ENCODE data around the gene ZNF678. TPM values are rescaled to one million over a fixed set of nuclear protein-coding genes. Genes with fewer than 3 reads are reported as not detected.

The ZNF678 gene
- total RNA-seq, 1 donor from 2014 or later = 4.6 TPM

DNA sequence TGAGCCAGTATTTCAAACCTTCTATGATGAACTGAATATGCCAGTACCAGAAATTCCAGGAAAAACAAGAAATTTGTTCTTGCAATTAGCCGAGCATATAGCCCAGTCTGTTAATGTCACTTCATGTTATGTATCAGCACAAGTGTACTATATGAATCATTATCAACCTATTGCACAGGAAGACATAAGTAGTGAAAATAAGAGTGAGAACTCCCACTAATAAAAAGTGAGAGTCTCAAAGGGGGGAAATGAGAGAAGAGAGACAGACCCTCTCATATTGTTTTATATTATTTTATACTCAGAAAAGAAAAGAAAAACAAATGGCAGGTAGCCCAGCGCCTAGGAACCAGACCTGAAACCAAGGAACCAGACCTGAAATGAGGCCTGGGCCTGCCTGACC lies 155.6 kb downstream of the ZNF678 start:
- Mint-ChIP-seq H3K27me3 (ENCODE audit: low read depth) (no peaks in the 10 kb centered on the region), H3K4me3 (ENCODE audit: unreplicated experiment) (no peak overlapping the region), H3K4me1 (ENCODE audit: low read depth) (no peaks in the 10 kb centered on the region), H3K36me3 (ENCODE audit: low read depth) (peaks cover 13% of the 10 kb centered on the region), H3K27ac (ENCODE audit: unreplicated experiment) (no peak overlapping the region), H3K9me3 (ENCODE audit: low read depth) (peaks cover 85% of the 10 kb centered on the region)
- TF ChIP-seq, protein P1, sequence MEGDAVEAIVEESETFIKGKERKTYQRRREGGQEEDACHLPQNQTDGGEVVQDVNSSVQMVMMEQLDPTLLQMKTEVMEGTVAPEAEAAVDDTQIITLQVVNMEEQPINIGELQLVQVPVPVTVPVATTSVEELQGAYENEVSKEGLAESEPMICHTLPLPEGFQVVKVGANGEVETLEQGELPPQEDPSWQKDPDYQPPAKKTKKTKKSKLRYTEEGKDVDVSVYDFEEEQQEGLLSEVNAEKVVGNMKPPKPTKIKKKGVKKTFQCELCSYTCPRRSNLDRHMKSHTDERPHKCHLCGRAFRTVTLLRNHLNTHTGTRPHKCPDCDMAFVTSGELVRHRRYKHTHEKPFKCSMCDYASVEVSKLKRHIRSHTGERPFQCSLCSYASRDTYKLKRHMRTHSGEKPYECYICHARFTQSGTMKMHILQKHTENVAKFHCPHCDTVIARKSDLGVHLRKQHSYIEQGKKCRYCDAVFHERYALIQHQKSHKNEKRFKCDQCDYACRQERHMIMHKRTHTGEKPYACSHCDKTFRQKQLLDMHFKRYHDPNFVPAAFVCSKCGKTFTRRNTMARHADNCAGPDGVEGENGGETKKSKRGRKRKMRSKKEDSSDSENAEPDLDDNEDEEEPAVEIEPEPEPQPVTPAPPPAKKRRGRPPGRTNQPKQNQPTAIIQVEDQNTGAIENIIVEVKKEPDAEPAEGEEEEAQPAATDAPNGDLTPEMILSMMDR (IDR thresholded peaks at IDR 0.05) = no peak
- DNase-seq (ENCODE audit: low spot score) = no peak

DNA sequence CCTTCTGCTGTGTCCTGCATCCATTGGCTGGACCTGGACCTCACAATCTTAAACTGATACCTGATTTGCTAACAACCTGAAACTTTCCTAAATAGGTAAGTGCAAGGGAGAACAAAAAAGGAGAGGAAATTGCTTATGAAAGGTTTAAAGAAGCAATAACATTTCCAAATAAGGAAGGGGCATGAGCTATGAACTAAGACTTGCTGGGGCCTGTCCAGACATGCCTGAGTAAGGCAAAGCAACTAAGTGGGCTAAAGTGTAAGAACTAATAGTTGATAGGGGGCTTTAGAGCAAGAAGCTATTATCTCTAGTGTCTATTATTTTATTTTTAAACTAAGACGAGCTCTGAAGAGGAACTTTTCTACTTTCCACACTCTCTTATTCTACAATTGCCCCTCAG lies 160.1 kb downstream of the ZNF678 start:
- Mint-ChIP-seq H3K9me3 (ENCODE audit: low read depth) (peaks cover 52% of the 10 kb centered on the region), H3K4me3 (ENCODE audit: unreplicated experiment) (no peak overlapping the region), H3K27ac (ENCODE audit: unreplicated experiment) (no peak overlapping the region), H3K27me3 (ENCODE audit: low read depth) (peaks cover 2% of the 10 kb centered on the region), H3K36me3 (ENCODE audit: low read depth) (peaks cover 6% of the 10 kb centered on the region), H3K4me1 (ENCODE audit: low read depth) (peaks cover 4% of the 10 kb centered on the region)
- DNase-seq (ENCODE audit: low spot score) = no peak
- TF ChIP-seq, protein P1 (IDR thresholded peaks at IDR 0.05) = no peak

DNA sequence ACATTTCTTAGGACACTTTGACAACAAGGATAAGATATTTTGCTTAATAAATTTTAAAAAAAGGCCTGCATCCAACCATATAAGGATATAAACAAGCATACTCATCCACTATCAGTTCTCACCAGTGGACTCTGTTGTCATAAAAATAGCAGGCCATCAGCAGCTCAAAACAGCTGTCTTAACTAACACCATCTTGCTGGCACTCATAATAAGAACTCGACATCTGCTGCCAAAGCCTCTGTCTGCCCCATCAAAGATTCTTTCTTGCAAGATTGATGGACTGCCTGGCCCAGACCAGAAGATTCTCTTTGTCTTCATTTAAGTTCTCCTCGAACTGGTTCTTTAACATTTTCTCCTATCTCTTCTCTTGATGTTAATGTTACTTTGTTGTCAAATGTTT lies 161.7 kb downstream of the ZNF678 start:
- Mint-ChIP-seq H3K4me3 (ENCODE audit: unreplicated experiment) (no peak overlapping the region), H3K9me3 (ENCODE audit: low read depth) (peaks cover 40% of the 10 kb centered on the region)
- TF ChIP-seq, protein P1 (IDR thresholded peaks at IDR 0.05) = no peak

DNA sequence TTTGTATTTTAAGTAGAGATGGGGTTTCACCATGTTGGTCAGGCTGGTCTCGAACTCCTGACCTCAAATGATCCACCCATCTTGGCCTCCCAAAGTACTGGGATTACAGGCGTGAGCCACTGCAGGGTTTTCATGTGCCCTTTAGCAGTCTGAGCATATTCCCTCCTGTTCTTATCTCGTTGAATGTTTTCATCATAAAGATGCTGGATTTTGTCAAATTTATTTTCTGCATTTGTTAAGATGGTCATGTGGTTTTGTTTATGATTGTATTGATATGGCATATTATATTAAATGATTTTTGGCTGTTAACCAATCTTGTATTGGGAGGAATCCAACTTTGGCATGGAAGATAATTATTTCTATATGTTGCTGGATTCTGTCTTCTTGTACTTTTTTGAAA lies 163.0 kb downstream of the ZNF678 start:
- H3K27ac Mint-ChIP-seq (ENCODE audit: unreplicated experiment) = no peak overlapping the region
- no peak overlapping the region for H3K4me3 Mint-ChIP-seq (ENCODE audit: unreplicated experiment)
- H3K36me3 Mint-ChIP-seq (ENCODE audit: low read depth) = peaks cover 2% of the 10 kb centered on the region
- DNase-seq (ENCODE audit: low spot score) = no peak
- peaks cover 18% of the 10 kb centered on the region for H3K4me1 Mint-ChIP-seq (ENCODE audit: low read depth)
- TF ChIP-seq, protein P1 (IDR thresholded peaks at IDR 0.05) = no peak
- peaks cover 29% of the 10 kb centered on the region for H3K9me3 Mint-ChIP-seq (ENCODE audit: low read depth)
- peaks cover 2% of the 10 kb centered on the region for H3K27me3 Mint-ChIP-seq (ENCODE audit: low read depth)

More for the DNA sequence above, 161.7 kb downstream of the ZNF678 start:
- Mint-ChIP-seq H3K27me3 (ENCODE audit: low read depth) (peaks cover 2% of the 10 kb centered on the region), H3K27ac (ENCODE audit: unreplicated experiment) (no peak overlapping the region), H3K4me1 (ENCODE audit: low read depth) (peaks cover 14% of the 10 kb centered on the region), H3K36me3 (ENCODE audit: low read depth) (peaks cover 4% of the 10 kb centered on the region)
- no peak for DNase-seq (ENCODE audit: low spot score)

Other genes with a start within 250 kb of the ZNF678 start
- 59.1 to 77.6 TPM (median 61.6 TPM) in 3 replicates for gene CDC42BPA, start 245.1 kb upstream of the ZNF678 start, total RNA-seq
- gene JMJD4, start 171.7 kb downstream of the ZNF678 start, total RNA-seq = 15.0 to 24.2 TPM (median 17.8 TPM) in 3 replicates
- 22.5 to 30.9 TPM (median 23.5 TPM) in 3 replicates for gene SNAP47, start 171.9 kb downstream of the ZNF678 start, total RNA-seq

All from chondrocyte (in vitro differentiated cells).